ENCODE measurements around the gene SMYD1. TPM values are rescaled to one million over a fixed set of nuclear protein-coding genes. Genes with fewer than 3 reads are reported as not detected.

SMYD1 gene
- total RNA-seq, 1 experiment from 2014 or later, result not detected

GRCh38 chr2:88122141-88122884, 54.7 kb downstream of the SMYD1 start (continued):
- TF ChIP-seq ZBTB33 (IDR thresholded peaks at IDR 0.05; ENCODE audit: extremely low read depth, insufficient replicate concordance, low read length) (no peak), SRF (IDR thresholded peaks at IDR 0.05; ENCODE audit: low read depth) (no peak)

GRCh38 chr2:88123164-88123974, 55.7 kb downstream of the SMYD1 start:
- CTCF ChIA-PET, result no interaction called here
- no peak overlapping the region for H2AFZ ChIP-seq (ENCODE audit: low read depth, low read length, poor library complexity, severe bottlenecking)
- H3K27me3 ChIP-seq (ENCODE audit: insufficient read depth, low read length), result peaks cover 13% of the 10 kb centered on the region; the same call in 1 of the 2 replicates
- H3K27ac ChIP-seq (ENCODE audit: low read depth, low read length), result no peak overlapping the region
- no peak overlapping the region for H3K9ac ChIP-seq (ENCODE audit: low read length)
- DNase-seq (ENCODE audit: low read depth, low spot score) (no peak), ATAC-seq (no peak)
- H4K20me1 ChIP-seq (ENCODE audit: insufficient read depth), result no peaks in the 10 kb centered on the region
- RAD21 ChIA-PET (ENCODE audit: low non-redundant PET in 1 of 2, low total read pairs in 2 of 2, uncharacterized antibody in 2 of 2, unreplicated experiment in 2 of 2), result no interaction called here
- no peaks in the 10 kb centered on the region for H3K9me2 ChIP-seq (ENCODE audit: insufficient read depth)
- no TSS peak for BruUV-seq (replicated peaks)
- intact Hi-C loops (cut with micrococcal nuclease), result no loop called here
- H3K4me2 ChIP-seq (ENCODE audit: low read length), result no peak overlapping the region
- H3K79me2 ChIP-seq (ENCODE audit: insufficient read depth, low read length), result no peaks in the 10 kb centered on the region
- POLR2A ChIA-PET, result no interaction called here
- no peaks in the 10 kb centered on the region for H3K36me3 ChIP-seq (ENCODE audit: control insufficient read depth in 1 of 2, insufficient read depth in 2 of 2, low read length in 2 of 2)
- H3K4me1 ChIP-seq (ENCODE audit: control insufficient read depth in 1 of 2, insufficient read depth in 2 of 2, low read length in 2 of 2), result no peaks in the 10 kb centered on the region
- H3K9me3 ChIP-seq (ENCODE audit: control insufficient read depth in 1 of 2, insufficient read depth in 1 of 2, low read depth in 1 of 2, low read length in 2 of 2), result no peaks in the 10 kb centered on the region
- H3K4me3 ChIP-seq (replicated peaks in 1 of 2; ENCODE audit: low read depth in 1 of 2, low read length in 2 of 2), result no peak overlapping the region
- TF ChIP-seq SIN3A (IDR thresholded peaks at IDR 0.05; ENCODE audit: low read depth), result no peak
- no peak for TF ChIP-seq EGR1 (IDR thresholded peaks at IDR 0.05; ENCODE audit: low read depth)
- no peak for TF ChIP-seq CBX3 (IDR thresholded peaks at IDR 0.05; ENCODE audit: low read depth)
- TF ChIP-seq CEBPB (IDR thresholded peaks at IDR 0.05; ENCODE audit: low read depth), result no peak
- no peak for TF ChIP-seq SRF (IDR thresholded peaks at IDR 0.05; ENCODE audit: low read depth)
- no peak for TF ChIP-seq EZH2phosphoT487 (IDR thresholded peaks at IDR 0.05; ENCODE audit: borderline replicate concordance)
- no peak for TF ChIP-seq MAX (IDR thresholded peaks at IDR 0.05)
- TF ChIP-seq FOSL1 (IDR thresholded peaks at IDR 0.05; ENCODE audit: low read depth), result no peak
- no peak for TF ChIP-seq POLR2AphosphoS5 (IDR thresholded peaks at IDR 0.05; ENCODE audit: low read depth, low read length)
- no peak for TF ChIP-seq ZFX (IDR thresholded peaks at IDR 0.05)
- TF ChIP-seq TCF7L2 (IDR thresholded peaks at IDR 0.05; ENCODE audit: borderline replicate concordance, extremely low read depth, insufficient read depth, insufficient read length), result no peak

All from HCT116 (cell line).